ENCODE results near the gene MAL. TPM values are rescaled to one million over a fixed set of nuclear protein-coding genes. Genes with fewer than 3 reads are reported as not detected.

Gene MAL
- total RNA-seq, 1 donor from 2014 or later = not detected

DNA sequence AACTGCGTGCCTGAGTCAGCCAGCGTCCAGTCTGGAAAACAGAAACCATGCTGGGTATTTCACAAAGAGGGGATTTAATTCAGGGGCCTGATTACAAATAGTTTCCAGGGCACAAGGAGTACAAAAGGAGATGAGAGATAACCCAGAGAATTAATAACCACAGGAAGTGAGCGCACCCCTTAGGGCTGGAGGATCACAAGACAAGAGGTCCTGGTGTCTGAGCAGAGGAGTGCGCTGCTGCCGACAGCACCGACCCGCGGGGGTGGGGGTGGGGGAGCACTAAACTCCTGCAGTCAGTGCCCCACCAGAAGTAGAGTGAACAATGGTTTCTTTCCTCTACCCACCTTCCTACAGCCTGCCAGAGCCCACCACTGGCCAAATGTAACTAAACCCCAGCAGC is 20.8 kb upstream of the MAL start:
- Histone ChIP-seq H3K36me3 (no peaks in the 10 kb centered on the region), H4K20me1 (ENCODE audit: low read depth) (no peaks in the 10 kb centered on the region), H3K4me1 (no peaks in the 10 kb centered on the region), H3F3A (ENCODE audit: low read depth) (no peaks in the 10 kb centered on the region), H2AFZ (replicated peaks) (no peak overlapping the region), H3K79me2 (ENCODE audit: low read depth) (no peaks in the 10 kb centered on the region), H3K27me3 (no peaks in the 10 kb centered on the region), H3K4me2 (no peak overlapping the region), H3K27ac (no peak overlapping the region), H3K9me3 (ENCODE audit: low read depth) (no peaks in the 10 kb centered on the region), H3K9ac (no peak overlapping the region), H3K4me3 (no peak overlapping the region)
- Mint-ChIP-seq H3K36me3 (no peaks in the 10 kb centered on the region), H3K27ac (peak overlapping the region; percentile 95), H3K9me3 (no peaks in the 10 kb centered on the region), H3K4me1 (peaks cover 66% of the 10 kb centered on the region), H3K4me3 (peak overlapping the region; percentile 57), H3K27me3 (ENCODE audit: insufficient read depth, low read depth) (peaks cover 23% of the 10 kb centered on the region)
- DNase-seq (ENCODE audit: low spot score) = no peak
- TF ChIP-seq EZH2 (IDR thresholded peaks at IDR 0.05) = no peak
- no peak for TF ChIP-seq EZH2phosphoT487 (IDR thresholded peaks at IDR 0.05)
- no peak for TF ChIP-seq CTCF (IDR thresholded peaks at IDR 0.05)

DNA sequence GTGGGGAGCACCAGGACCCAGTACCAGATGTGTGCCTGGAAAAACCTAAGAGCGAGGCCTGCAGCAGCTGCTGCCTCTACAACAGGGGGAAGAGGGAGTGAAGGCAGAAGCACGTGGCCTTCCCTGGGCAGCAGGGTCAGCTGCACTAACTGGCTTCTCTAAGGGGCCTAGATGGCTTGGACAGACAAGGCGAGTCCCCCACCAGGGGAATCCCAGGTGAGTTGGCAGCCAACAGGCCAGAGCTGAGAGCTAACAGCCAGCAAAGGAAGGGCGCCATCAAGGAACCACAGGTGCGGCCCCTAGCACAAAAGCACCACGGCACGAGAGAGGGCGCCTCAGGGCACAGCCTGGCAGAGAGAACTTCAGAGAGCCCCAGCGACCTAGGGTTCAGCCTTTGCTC is 19.8 kb upstream of the MAL start:
- no peaks in the 10 kb centered on the region for H3K36me3 ChIP-seq
- no peak for TF ChIP-seq CTCF (IDR thresholded peaks at IDR 0.05)
- TF ChIP-seq EZH2 (IDR thresholded peaks at IDR 0.05) = no peak
- no peak for TF ChIP-seq EZH2phosphoT487 (IDR thresholded peaks at IDR 0.05)
- no peaks in the 10 kb centered on the region for H3K4me1 ChIP-seq
- H3F3A ChIP-seq (ENCODE audit: low read depth) = no peaks in the 10 kb centered on the region
- no peak overlapping the region for H3K4me3 ChIP-seq
- H4K20me1 ChIP-seq (ENCODE audit: low read depth) = no peaks in the 10 kb centered on the region
- DNase-seq (ENCODE audit: low spot score) = no peak
- no peaks in the 10 kb centered on the region for H3K9me3 ChIP-seq (ENCODE audit: low read depth)
- Mint-ChIP-seq H3K27me3 (ENCODE audit: insufficient read depth, low read depth) (peaks cover 16% of the 10 kb centered on the region), H3K27ac (peak overlapping the region; percentile 73), H3K4me3 (peak overlapping the region; percentile 22), H3K36me3 (no peaks in the 10 kb centered on the region), H3K9me3 (no peaks in the 10 kb centered on the region), H3K4me1 (peaks cover 72% of the 10 kb centered on the region)
- H2AFZ ChIP-seq (replicated peaks) = no peak overlapping the region
- no peak overlapping the region for H3K9ac ChIP-seq
- no peaks in the 10 kb centered on the region for H3K79me2 ChIP-seq (ENCODE audit: low read depth)
- H3K27me3 ChIP-seq = no peaks in the 10 kb centered on the region
- H3K4me2 ChIP-seq = no peak overlapping the region
- no peak overlapping the region for H3K27ac ChIP-seq

DNA sequence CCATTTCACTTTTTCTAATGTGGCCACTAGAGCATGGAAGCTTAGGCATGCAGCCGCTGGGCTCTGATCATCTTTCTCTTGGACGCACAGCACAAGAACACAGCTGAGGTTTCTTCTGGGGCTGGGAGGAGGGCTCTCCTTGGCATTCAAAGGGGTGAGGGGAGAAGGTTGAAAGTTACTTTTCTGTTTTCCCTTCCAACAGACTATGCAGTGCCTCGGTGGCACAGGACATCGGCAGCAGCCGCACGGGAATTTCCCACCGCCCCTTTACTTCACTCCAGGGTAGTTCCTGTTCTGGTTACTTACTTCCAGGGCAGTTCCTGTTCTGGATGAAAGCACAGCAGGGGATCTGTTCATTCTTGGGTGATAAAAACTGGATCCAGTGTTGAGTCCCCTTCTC is 18.9 kb upstream of the MAL start:
- no peaks in the 10 kb centered on the region for H3K9me3 Mint-ChIP-seq
- no peaks in the 10 kb centered on the region for H3K27me3 ChIP-seq
- DNase-seq (ENCODE audit: low spot score) = no peak
- no peaks in the 10 kb centered on the region for H3K36me3 ChIP-seq
- no peaks in the 10 kb centered on the region for H3K79me2 ChIP-seq (ENCODE audit: low read depth)
- no peak overlapping the region for H3K4me3 Mint-ChIP-seq
- no peak overlapping the region for H3K27ac Mint-ChIP-seq
- no peaks in the 10 kb centered on the region for H3K9me3 ChIP-seq (ENCODE audit: low read depth)
- H3K9ac ChIP-seq = no peak overlapping the region
- no peaks in the 10 kb centered on the region for H3K36me3 Mint-ChIP-seq
- H3K27ac ChIP-seq = no peak overlapping the region
- H3K4me1 Mint-ChIP-seq = peaks cover 73% of the 10 kb centered on the region
- H3K4me1 ChIP-seq = no peaks in the 10 kb centered on the region
- TF ChIP-seq EZH2phosphoT487 (IDR thresholded peaks at IDR 0.05) (no peak), CTCF (IDR thresholded peaks at IDR 0.05) (no peak), EZH2 (IDR thresholded peaks at IDR 0.05) (no peak)
- no peaks in the 10 kb centered on the region for H3F3A ChIP-seq (ENCODE audit: low read depth)
- no peaks in the 10 kb centered on the region for H4K20me1 ChIP-seq (ENCODE audit: low read depth)
- no peak overlapping the region for H2AFZ ChIP-seq (replicated peaks)
- no peak overlapping the region for H3K4me3 ChIP-seq
- peaks cover 16% of the 10 kb centered on the region for H3K27me3 Mint-ChIP-seq (ENCODE audit: insufficient read depth, low read depth)
- H3K4me2 ChIP-seq = no peak overlapping the region
